Caki2 (cell line): Measurements from ENCODE around the gene HSF2BP. TPM values are rescaled to one million over a fixed set of nuclear protein-coding genes. Genes with fewer than 3 reads are reported as not detected.
"Not testable (repeated sequence)": the region's sequence is repeated elsewhere in the genome, so short reads cannot be mapped to it uniquely, and the experiment has no call there.

Experiments used
- DNase-seq: peaks from one replicate; pipeline ENCODE4 v3.0.0-alpha.2; 2015; ENCODE audit warnings: low read depth
- in situ Hi-C: cut with HindIII; loops from 2 replicates; pipeline ENCODE4 v1.10.0; 2016; ENCODE audit warnings: low sequenced_read_pairs, low pct_unique_long_range_greater_than_20kb, mixed read lengths
- total RNA-seq: library from RNA; depleted of rRNA; stranded (reverse); fragments of >200 nt; shearing (Covaris generic); gene quantifications from 2 replicates; pipeline ENCODE4 v1.2.3, GENCODE V29; 2014; ENCODE audit warnings: low replicate concordance

HSF2BP gene
- total RNA-seq, 1 experiment from 2014 or later, result 1.7 TPM

GRCh38 chr21:43605320-43606215 is 53.7 kb downstream of the HSF2BP start:
- DNase-seq, result no peak
- in situ Hi-C loops, result no loop called here

- DNase-seq, result no peak
- in situ Hi-C loops, result no loop called here
Observed at GRCh38 chr21:43604505-43605204, 54.6 kb downstream of the HSF2BP start.

DNA sequence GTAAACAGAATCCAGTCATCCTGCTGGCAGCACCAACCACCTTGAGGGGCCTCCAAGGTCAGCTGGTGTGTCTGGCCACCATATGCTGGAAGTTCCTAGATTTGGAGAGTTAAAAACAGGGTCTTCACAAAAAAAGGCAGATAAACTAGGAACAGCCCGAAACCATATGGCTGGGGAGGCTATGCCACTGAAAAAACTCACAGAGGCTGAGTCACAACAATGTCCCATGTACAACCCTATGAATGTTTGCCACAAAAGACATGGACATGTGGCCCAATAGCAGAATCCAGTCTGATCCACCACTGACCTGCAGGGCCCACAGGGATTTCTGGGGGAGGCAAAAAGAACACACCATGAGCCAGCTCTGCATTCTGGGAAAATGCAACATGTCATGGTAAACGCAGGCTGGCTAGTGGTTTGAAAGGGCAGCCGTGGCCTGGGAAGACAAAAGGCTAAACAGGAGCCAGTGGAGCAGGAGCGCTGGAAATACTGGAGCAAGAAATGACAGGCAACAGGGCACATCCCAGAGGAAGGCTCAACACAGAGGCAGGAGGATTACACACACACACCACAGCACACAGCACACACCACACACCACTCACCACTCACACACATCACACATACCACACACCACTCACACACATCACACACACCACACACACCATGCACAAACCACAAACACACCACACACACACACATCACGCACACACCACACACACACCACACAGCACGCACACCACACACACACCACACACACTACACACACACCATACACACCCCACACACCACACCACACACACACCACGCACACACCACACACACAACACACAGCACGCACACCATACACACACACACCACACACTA is 55.4 kb downstream of the HSF2BP start:
- DNase-seq, result no peak
- in situ Hi-C loops, result no loop called here

GRCh38 chr21:43603233-43603626 is 56.1 kb downstream of the HSF2BP start:
- in situ Hi-C loops, result no loop called here
- DNase-seq, result peak; percentile 75

GRCh38 chr21:43602266-43603232 is 56.7 kb downstream of the HSF2BP start:
- in situ Hi-C loops, result no loop called here
- DNase-seq, result no peak

DNA sequence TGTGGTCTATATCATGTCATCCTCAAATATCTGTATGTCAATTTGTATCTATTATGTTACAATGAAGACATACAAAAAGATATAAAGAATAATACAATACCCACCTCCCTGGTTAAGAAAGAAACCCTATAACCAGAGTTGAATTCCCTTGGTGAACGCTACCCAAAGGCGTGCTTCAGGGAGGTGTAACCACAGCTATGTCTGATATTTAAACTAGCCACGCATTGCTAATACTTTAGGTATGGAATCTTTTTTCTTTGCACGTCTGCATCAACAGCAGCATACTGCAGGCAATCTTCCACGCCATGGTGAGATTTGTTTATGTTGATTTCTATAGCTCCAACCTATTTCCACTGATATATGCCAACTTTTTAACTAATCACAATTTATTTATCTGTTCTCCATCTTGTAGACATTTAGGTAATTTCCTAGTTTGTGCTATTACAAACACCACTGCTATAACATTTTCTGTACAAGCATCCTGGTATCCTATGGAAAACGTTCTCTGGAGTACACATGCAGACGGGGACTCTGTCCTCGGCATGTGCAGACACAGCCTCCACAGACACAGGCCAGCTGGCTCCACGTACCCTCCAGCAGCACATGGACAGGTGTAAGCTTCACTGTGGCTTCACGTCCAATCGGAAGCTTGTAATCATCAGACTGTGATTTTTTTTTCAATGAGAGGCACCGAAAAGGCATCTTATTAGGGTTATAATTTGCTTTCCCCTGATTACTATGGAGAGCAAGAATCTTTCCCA is 58.5 kb downstream of the HSF2BP start:
- in situ Hi-C loops, result no loop called here
- DNase-seq, result peak; percentile 66

GRCh38 chr21:43599728-43600127 is 59.6 kb downstream of the HSF2BP start:
- DNase-seq, result no peak
- in situ Hi-C loops, result no loop called here

GRCh38 chr21:43598416-43599120 is 60.7 kb downstream of the HSF2BP start:
- in situ Hi-C loops, result no loop called here
- DNase-seq, result no peak

DNA sequence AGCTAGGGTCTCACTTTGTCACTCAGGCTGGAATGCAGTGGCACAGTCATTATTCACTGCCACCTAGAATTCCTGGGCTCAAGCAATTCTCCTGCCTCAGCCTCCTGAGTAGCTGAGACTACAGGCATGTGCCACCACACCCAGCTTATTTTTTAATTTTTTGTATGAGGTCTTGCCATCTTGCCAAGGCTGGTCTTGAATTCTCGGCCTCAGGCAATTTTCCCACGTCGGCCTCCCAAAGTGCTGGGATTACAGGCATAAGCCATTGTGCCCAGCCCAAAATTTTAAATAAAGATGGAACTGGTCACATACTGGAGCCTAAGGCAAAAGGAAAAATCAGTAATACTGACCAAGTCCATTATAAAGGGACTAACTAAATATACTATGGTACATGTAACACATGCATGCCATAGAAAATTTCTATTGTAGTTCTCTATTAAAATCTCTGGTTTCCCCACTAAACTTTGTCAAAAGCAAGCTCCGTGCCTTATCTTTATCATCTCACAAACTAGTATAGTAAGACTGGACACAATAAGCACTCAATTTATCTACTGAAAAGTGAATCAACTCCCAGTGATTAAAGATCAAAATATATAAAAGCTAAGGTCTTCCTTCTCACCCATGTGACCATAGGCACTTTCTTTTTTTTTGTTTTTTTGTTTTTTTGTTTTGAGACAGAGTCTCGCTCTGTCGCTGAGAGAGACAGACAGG is 61.6 kb downstream of the HSF2BP start:
- DNase-seq, result no peak
- in situ Hi-C loops, result no loop called here

- in situ Hi-C loops, result no loop called here
- DNase-seq, result peak; percentile 60
Observed at GRCh38 chr21:43597052-43597451, 62.2 kb downstream of the HSF2BP start.

GRCh38 chr21:43596616-43597015 is 62.7 kb downstream of the HSF2BP start:
- no peak for DNase-seq
- in situ Hi-C loops, result no loop called here

DNA sequence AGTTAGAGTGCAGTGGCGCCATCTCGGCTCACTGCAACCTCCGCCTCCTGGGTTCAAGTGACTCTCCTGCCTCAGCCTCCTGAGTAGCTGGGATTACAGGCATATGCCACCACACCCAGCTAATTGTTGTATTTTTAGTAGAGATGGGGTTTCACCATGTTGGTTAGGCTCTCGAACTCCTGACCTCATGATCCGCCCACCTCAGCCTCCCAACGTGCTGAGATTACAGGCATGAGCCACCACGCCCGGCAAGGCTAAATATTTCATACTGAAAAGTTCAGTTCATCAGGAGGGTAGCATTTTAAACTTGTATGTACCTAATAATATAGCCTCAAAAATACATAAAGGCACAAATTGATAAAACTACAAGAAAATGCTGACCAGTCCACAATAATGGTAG is 63.5 kb downstream of the HSF2BP start:
- in situ Hi-C loops, DNase-seq: not testable (repeated sequence)

- no peak for DNase-seq
- in situ Hi-C loops, result no loop called here
Observed at GRCh38 chr21:43593078-43593477, 66.2 kb downstream of the HSF2BP start.

- DNase-seq, result no peak
- in situ Hi-C loops, result no loop called here
Observed at GRCh38 chr21:43591571-43591970, 67.7 kb downstream of the HSF2BP start.

DNA sequence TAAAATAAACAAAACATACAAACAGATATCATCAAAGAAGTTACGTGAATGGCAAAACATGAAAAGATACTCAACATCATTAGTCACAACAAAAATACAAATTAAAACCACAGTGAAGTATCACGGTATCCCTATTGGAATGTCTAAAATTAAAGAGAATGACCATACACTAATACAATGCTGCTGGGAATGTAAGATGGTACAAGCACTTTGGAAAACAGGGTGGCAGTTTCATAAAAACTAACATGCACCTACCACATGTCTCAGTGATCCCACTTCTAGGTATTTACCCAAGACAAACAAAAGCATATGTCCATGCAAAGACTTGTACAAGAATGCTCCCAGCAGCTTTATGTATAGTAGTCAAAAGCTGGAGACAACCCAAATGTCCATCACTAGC is 69.1 kb downstream of the HSF2BP start:
- no peak for DNase-seq
- in situ Hi-C loops, result no loop called here

- in situ Hi-C loops, result no loop called here
- DNase-seq, result no peak
Observed at GRCh38 chr21:43588957-43589356, 70.3 kb downstream of the HSF2BP start.
